GM21447 (cell line): ENCODE data around the gene PARP6.
A peak's percentile ranks its signal among the peaks of the same experiment; 100 is the strongest.

ENCODE experiments used
- ATAC-seq: cut with Tn5 transposase; IDR thresholded peaks from one replicate; pipeline ENCODE4 v1.9.1; 2021; ENCODE audit not compliant: unreplicated experiment

The PARP6 gene

GRCh38 chr15:72231066-72231832, 41.1 kb downstream of the PARP6 start, which contains the start of gene PKM:
Gene PKM, minus strand, starts transcription at chr15:72231190. Its CDS starts 12,093 bp downstream, at chr15:72219097.
- ATAC-seq, result peak; percentile 37

GRCh38 chr15:72230197-72231065, 41.9 kb downstream of the PARP6 start:
- ATAC-seq, result no peak

GRCh38 chr15:72229947-72230196, 42.5 kb downstream of the PARP6 start:
- ATAC-seq, result no peak

- ATAC-seq, result no peak
Measured at GRCh38 chr15:72229076-72229946, 43.0 kb downstream of the PARP6 start.

- ATAC-seq, result no peak
Measured at GRCh38 chr15:72227720-72228119, 44.6 kb downstream of the PARP6 start.

GRCh38 chr15:72227192-72227586, 45.2 kb downstream of the PARP6 start:
- ATAC-seq, result no peak

GRCh38 chr15:72223278-72223677, 49.1 kb downstream of the PARP6 start:
- ATAC-seq, result no peak

GRCh38 chr15:72222393-72222792, 50.0 kb downstream of the PARP6 start:
- no peak for ATAC-seq

GRCh38 chr15:72220687-72221086, 51.7 kb downstream of the PARP6 start:
- ATAC-seq, result no peak

- ATAC-seq, result no peak
Measured at GRCh38 chr15:72217216-72217615, 55.1 kb downstream of the PARP6 start.

- ATAC-seq, result no peak
Measured at GRCh38 chr15:72216079-72216478, 56.3 kb downstream of the PARP6 start.

GRCh38 chr15:72207558-72208085, 64.7 kb downstream of the PARP6 start:
- no peak for ATAC-seq

- ATAC-seq, result no peak
Measured at GRCh38 chr15:72206677-72207000, 65.7 kb downstream of the PARP6 start.

GRCh38 chr15:72205896-72206676, 66.3 kb downstream of the PARP6 start:
- no peak for ATAC-seq

GRCh38 chr15:72205273-72205672, 67.1 kb downstream of the PARP6 start:
- no peak for ATAC-seq

GRCh38 chr15:72203507-72203837, 68.9 kb downstream of the PARP6 start:
- no peak for ATAC-seq

GRCh38 chr15:72202801-72203506, 69.4 kb downstream of the PARP6 start:
- ATAC-seq, result no peak

GRCh38 chr15:72202302-72202701, 70.1 kb downstream of the PARP6 start:
- no peak for ATAC-seq

- no peak for ATAC-seq
Measured at GRCh38 chr15:72201391-72201921, 70.9 kb downstream of the PARP6 start.
